SK-N-SH (cell line): ENCODE measurements around the gene ASB15.

Experiments
- EP300 ChIP-seq, 2 experiments: IDR thresholded peaks; 2 replicates each; pipeline versions ENCODE4 v1.4.0 to v1.6.1; 2012; ENCODE audit warnings: borderline replicate concordance in 1 of 2, low read depth in 1 of 2, low read length in 1 of 2
- EZH2phosphoT487 ChIP-seq: fragments of 200-600 bp; sonication (generic); IDR thresholded peaks from 2 replicates; pipeline ENCODE4 v1.6.1; 2017; ENCODE audit warnings: low read depth, mixed run types, mild to moderate bottlenecking, antibody characterized with exemption, moderate library complexity, borderline replicate concordance
- FOXM1 ChIP-seq: IDR thresholded peaks from 2 replicates; pipeline ENCODE4 v1.4.0; 2012; ENCODE audit warnings: low read depth, mild to moderate bottlenecking
- MXI1 ChIP-seq: IDR thresholded peaks from 2 replicates; pipeline ENCODE4 v1.6.1; 2012; ENCODE audit warnings: mild to moderate bottlenecking, low read depth, low read length, improper control_type of control experiment
- RAD21 ChIP-seq: IDR thresholded peaks from 2 replicates; pipeline ENCODE4 v1.6.1; 2012; ENCODE audit warnings: mild to moderate bottlenecking, low read length
- TAF1 ChIP-seq: IDR thresholded peaks from 2 replicates; pipeline ENCODE4 v1.6.1; 2012; ENCODE audit warnings: low read depth, mild to moderate bottlenecking, low read length, moderate library complexity, borderline replicate concordance
- TF ChIP-seq, protein P1 (sequence below): fragments of 200-600 bp; sonication (generic); IDR thresholded peaks from 2 replicates; pipeline ENCODE4 v1.6.1; 2017; ENCODE audit warnings: antibody characterized with exemption, mild to moderate bottlenecking, moderate library complexity

- TF ChIP-seq TAF1 (no peak), MXI1 (no peak), FOXM1 (no peak), RAD21 (no peak), EP300 (IDR thresholded peaks at IDR 0.05; ENCODE audit: borderline replicate concordance in 1 of 2, low read depth in 1 of 2, low read length in 1 of 2) (no peak), EZH2phosphoT487 (no peak)
- TF ChIP-seq, protein P1, sequence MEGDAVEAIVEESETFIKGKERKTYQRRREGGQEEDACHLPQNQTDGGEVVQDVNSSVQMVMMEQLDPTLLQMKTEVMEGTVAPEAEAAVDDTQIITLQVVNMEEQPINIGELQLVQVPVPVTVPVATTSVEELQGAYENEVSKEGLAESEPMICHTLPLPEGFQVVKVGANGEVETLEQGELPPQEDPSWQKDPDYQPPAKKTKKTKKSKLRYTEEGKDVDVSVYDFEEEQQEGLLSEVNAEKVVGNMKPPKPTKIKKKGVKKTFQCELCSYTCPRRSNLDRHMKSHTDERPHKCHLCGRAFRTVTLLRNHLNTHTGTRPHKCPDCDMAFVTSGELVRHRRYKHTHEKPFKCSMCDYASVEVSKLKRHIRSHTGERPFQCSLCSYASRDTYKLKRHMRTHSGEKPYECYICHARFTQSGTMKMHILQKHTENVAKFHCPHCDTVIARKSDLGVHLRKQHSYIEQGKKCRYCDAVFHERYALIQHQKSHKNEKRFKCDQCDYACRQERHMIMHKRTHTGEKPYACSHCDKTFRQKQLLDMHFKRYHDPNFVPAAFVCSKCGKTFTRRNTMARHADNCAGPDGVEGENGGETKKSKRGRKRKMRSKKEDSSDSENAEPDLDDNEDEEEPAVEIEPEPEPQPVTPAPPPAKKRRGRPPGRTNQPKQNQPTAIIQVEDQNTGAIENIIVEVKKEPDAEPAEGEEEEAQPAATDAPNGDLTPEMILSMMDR = no peak
These were observed 10.4 kb downstream of the ASB15 start for GRCh38 chr7:123612024-123612423.
